Measurements from ENCODE around the gene AJUBA. TPM values are rescaled to one million over a fixed set of nuclear protein-coding genes. Genes with fewer than 3 reads are reported as not detected.

AJUBA gene
- total RNA-seq, 2 donors from 2014 or later = 1.3 to 1.5 TPM

DNA sequence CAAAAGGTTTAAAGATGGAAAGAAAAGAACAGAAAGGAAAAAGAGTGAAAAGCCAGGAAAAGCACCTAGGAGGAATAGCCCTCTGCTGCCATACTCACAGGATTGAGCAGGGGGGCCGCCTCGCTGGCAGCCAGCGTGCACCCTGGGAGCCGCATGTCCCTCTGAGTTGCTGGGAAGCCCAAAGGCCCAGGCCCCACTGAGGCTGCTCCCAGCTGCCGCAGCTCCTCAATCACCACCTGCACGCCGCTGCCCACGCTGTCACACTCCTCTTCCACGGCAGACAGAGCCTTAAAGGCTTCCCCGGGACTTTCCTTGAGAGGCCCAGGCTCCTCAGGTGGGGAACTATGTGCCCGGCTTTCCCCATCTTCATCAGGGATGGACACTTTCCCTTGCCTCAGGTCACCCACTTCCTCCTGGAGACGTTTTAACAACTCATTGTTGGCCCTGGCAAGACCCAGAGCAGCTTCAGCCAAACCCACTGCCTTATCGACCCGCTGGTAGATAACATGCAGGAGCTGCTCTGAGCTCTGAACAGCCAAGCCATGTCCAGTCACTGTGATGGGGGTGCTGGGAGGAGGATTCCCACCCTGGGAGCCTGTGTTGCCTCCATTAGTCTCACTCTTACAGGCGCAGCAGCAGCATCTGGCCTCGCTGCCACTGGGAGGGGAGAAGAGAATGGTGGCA, 16.1 kb upstream of the AJUBA start:
- H3K9me3 ChIP-seq (ENCODE audit: control insufficient read depth, low read length, poor library complexity, severe bottlenecking) = no peaks in the 10 kb centered on the region
- Mint-ChIP-seq H3K27ac (no peak overlapping the region), H3K4me1 (no peaks in the 10 kb centered on the region), H3K4me3 (no peak overlapping the region), H3K36me3 (ENCODE audit: low read depth) (peaks cover 3% of the 10 kb centered on the region), H3K27me3 (no peaks in the 10 kb centered on the region)
- DNase-seq (no peak), ATAC-seq (no peak)

DNA sequence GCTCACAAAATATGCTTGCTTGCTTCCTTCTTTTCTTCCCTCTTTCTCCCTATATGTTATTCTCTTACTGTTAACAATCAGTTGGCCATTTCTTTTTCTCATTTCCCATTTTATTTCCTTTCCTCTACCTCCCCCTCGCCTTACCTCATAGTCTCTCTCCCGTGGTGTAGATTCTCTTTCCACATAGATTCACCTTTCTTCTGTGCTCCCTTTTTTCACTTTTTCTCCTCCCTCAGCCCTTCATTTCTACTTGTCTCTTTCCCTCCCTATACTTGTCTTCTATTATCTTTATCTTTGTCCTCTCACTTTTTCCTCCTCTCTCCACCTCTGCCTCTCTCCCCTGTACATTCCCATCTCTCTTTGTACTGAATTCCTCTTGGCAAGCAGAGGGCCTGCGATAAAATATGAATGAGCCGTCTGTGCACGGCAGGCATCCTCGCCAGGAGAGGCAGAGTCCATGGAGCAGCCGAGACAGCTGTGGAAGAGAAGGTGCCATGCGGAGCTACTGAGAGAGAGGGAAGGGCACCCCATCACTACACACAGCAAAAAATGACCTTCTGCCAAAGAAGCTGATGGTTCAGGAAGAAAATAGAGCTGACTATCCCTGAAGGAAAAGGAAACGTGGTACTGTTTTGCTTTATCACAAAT, 15.4 kb upstream of the AJUBA start:
- H3K4me1 Mint-ChIP-seq = no peaks in the 10 kb centered on the region
- H3K9me3 ChIP-seq (ENCODE audit: control insufficient read depth, low read length, poor library complexity, severe bottlenecking) = no peaks in the 10 kb centered on the region
- no peak overlapping the region for H3K27ac Mint-ChIP-seq
- DNase-seq (no peak), ATAC-seq (no peak)
- H3K36me3 Mint-ChIP-seq (ENCODE audit: low read depth) = peaks cover 5% of the 10 kb centered on the region
- no peak overlapping the region for H3K4me3 Mint-ChIP-seq
- H3K27me3 Mint-ChIP-seq = no peaks in the 10 kb centered on the region

DNA sequence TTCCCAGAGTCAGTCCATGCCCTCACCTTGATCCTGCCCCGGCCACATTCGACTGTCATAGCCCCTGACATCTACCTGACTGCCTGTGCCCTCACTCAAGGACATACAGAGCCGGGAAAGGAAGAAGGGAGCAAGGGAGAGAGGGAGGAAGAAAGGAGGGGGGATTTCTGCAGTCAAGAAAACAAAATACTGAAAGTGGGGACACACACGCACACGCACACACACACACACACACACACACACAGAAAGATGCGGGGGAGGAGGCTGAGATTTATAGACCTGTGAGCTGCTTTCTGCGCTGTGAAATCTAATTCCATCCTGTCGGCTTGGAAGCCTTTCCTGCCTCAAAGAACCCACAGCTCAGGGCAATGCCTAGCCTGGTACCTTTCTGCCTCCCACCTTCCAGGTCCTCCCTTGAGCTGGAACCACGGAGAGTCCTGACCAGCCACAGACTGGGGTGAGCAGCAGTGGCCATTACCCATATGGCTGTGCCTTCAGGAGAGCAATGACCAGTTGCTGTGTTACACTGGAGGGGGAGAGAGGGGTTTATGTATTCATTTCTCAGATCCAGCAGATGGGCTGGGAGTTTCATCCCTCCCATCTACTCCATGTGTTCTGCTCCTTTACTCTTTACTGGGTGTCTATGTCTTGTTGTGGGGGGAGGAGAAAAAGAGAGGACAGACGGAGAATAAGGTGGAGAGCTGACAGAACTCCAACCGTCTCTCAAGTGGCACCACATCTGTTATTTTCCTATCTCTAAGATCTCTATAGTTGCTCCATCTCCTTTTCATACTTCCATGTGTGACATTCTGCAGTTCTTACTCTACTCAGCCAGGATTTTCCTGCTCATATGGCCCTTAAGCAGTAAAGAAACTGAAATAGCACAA, 14.7 kb upstream of the AJUBA start:
- Mint-ChIP-seq H3K4me3 (no peak overlapping the region), H3K36me3 (ENCODE audit: low read depth) (peaks cover 5% of the 10 kb centered on the region), H3K27me3 (no peaks in the 10 kb centered on the region), H3K4me1 (no peaks in the 10 kb centered on the region), H3K27ac (no peak overlapping the region)
- DNase-seq (no peak), ATAC-seq (no peak)
- H3K9me3 ChIP-seq (ENCODE audit: control insufficient read depth, low read length, poor library complexity, severe bottlenecking) = no peaks in the 10 kb centered on the region

DNA sequence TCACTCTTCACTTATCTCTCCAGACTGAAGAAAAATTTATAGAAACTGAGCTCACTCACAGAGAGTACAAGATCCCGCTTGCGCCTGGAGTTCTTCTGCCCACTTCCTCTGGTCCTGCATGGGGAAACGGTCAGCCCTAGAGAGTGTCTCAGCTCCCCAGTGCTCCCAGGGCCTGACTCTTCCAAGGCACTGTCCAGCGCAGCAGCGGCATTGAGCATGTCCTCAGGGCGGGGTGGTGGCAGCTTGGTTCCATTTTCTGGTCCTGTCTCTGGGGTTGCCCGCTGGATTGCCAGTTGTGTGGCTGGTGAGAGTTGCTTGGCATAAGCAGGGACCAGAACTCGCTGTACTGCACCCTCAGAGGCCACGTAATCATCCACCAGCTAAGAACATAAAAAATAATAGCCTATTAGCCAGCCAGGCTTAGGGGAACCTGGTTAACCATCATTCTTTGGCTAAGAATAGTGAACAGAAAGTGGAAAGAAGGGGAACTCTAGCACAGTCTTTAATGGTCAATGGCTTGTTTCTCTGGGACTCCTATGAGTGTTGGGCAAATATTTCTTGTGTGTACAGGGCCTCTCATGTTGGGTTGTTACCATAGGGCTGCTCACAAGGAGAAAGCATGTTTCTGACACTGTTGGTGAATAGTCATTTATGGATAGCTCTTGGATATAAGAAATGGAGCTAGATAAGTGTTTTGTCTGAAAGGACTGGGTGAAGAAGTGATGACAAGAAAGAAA, 13.7 kb upstream of the AJUBA start:
- Mint-ChIP-seq H3K27ac (no peak overlapping the region), H3K4me1 (no peaks in the 10 kb centered on the region), H3K27me3 (no peaks in the 10 kb centered on the region), H3K36me3 (ENCODE audit: low read depth) (peaks cover 5% of the 10 kb centered on the region), H3K4me3 (no peak overlapping the region)
- DNase-seq (no peak), ATAC-seq (no peak)
- no peaks in the 10 kb centered on the region for H3K9me3 ChIP-seq (ENCODE audit: control insufficient read depth, low read length, poor library complexity, severe bottlenecking)

DNA sequence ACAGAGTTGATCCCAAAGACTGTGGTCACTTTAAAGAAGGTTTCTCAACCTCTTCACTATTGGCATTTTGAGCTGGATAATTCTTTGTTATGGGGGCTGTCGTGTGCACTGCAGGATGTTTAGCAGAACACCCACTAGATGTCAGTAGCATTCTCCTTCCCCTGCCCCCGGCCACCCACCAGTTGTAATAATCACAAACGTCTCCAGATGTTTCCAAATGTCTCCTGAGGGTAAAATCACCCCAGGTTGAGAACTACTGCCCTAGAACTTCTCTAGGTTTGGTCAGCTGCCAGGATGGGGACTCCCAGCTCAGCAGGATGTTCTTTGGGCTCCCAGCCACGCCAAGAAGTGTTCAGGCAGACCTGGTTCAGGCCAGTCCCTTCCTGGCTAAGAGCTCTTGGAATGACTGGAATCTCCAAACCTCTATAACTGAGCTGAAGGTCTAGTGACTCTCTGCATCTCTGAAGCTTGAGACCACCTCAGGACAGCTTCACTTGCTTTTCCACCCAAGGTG, 12.5 kb upstream of the AJUBA start:
- no peaks in the 10 kb centered on the region for H3K9me3 ChIP-seq (ENCODE audit: control insufficient read depth, low read length, poor library complexity, severe bottlenecking)
- DNase-seq = no peak
- H3K4me3 Mint-ChIP-seq = no peak overlapping the region
- H3K36me3 Mint-ChIP-seq (ENCODE audit: low read depth) = peaks cover 5% of the 10 kb centered on the region
- H3K27me3 Mint-ChIP-seq = no peaks in the 10 kb centered on the region
- no peaks in the 10 kb centered on the region for H3K4me1 Mint-ChIP-seq
- H3K27ac Mint-ChIP-seq = no peak overlapping the region
- peak; percentile 61 for ATAC-seq

DNA sequence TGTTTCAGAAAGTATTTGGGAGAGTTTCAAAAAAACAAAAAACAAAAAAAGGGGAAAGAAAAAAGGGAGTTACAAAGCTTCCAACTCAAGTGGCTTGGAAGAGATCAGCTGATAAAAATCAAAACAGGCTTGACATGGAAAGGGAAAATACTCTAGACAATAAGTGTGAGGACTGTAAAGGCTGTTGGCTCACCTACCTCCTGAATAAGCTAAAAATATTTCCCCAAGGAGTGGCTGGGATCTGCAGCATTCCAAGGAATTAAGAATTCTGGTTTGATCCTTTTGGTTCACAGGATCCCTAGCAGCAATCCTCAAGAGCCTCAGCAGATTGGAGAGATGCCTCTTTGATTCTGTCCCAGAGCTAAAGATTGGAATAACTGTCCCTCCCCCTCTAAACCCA, 11.2 kb upstream of the AJUBA start:
- Mint-ChIP-seq H3K4me1 (peaks cover 2% of the 10 kb centered on the region), H3K27ac (no peak overlapping the region)

DNA sequence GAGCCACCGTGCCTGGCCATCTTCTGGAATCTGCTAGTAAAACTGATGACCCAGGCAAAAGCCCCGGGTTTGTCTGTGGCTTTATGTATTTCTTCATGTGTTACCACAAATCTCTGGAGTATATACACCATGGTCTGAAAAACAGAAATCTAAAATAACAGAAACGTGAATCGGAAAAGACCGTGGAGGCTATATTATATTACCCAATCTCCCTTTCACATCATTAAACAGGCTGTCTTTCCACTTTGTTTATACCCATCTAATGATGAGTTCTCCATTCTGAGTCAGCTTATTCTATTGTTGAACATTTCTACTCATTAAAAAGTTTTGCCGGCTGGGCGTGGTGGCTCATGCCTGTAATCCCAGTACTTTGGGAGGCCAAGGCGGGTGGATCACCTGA, 9.5 kb upstream of the AJUBA start:
- Mint-ChIP-seq H3K27me3 (no peaks in the 10 kb centered on the region), H3K27ac (no peak overlapping the region), H3K36me3 (ENCODE audit: low read depth) (peaks cover 5% of the 10 kb centered on the region), H3K4me1 (peaks cover 2% of the 10 kb centered on the region), H3K4me3 (no peak overlapping the region)
- DNase-seq (no peak), ATAC-seq (no peak)
- no peaks in the 10 kb centered on the region for H3K9me3 ChIP-seq (ENCODE audit: control insufficient read depth, low read length, poor library complexity, severe bottlenecking)

More for the DNA sequence above, 11.2 kb upstream of the AJUBA start:
- Mint-ChIP-seq H3K27me3 (no peaks in the 10 kb centered on the region), H3K4me3 (no peak overlapping the region), H3K36me3 (ENCODE audit: low read depth) (peaks cover 5% of the 10 kb centered on the region)
- no peak for DNase-seq
- ATAC-seq = no peak
- no peaks in the 10 kb centered on the region for H3K9me3 ChIP-seq (ENCODE audit: control insufficient read depth, low read length, poor library complexity, severe bottlenecking)

DNA sequence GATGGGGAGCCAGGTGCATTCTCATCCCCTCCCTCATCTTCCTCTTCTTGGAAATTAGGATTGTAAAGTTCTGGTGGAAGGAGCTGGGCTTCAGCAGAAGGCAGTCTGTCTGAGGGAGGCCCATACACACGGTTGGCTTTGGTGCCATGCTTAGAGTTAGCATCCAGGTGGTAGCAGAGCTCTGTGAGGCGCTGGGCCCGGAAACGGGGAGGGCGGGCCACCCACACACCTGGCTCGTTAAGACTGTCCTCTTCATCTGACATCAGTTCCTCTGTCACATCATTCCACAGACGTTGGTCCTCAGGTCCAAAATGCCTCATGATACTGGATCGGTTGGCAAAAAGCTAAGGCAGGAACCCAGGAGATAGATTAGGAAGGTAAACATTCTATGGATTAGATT, 4.9 kb upstream of the AJUBA start:
- H3K4me1 Mint-ChIP-seq = peaks cover 4% of the 10 kb centered on the region
- peaks cover 3% of the 10 kb centered on the region for H3K36me3 Mint-ChIP-seq (ENCODE audit: low read depth)

DNA sequence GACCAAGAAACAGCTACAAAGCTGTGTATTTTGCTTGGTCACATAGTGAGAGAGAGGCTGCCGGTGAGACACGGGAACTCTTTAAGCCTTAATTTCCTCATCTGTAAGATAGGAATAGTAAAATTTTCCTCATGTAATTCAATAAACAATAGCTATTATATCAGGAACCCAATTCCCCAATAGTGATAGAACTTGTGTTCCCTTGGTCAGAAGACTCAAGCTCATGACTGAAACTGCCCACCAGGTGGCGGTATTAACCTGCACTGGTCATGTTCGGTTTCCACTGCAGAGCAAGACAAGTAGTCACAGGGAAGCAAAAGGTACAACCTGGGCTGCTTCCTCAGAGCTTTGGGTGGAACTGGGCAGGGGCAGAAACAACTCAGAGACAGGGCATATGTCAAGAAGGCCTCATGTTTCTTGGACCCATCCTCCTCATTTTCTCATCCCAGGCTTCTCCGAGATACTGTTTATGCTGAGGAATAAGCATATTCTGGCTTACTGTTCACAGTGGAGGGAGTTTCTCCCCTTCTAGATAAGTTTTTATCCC, 4.2 kb upstream of the AJUBA start:
- ATAC-seq = peak; percentile 65
- no peaks in the 10 kb centered on the region for H3K9me3 ChIP-seq (ENCODE audit: control insufficient read depth, low read length, poor library complexity, severe bottlenecking)
- no peak overlapping the region for H3K4me3 Mint-ChIP-seq
- H3K4me1 Mint-ChIP-seq = peaks cover 4% of the 10 kb centered on the region
- H3K36me3 Mint-ChIP-seq (ENCODE audit: low read depth) = peaks cover 3% of the 10 kb centered on the region
- peak; percentile 64 to 85 (median 70) for DNase-seq
- H3K27me3 Mint-ChIP-seq = no peaks in the 10 kb centered on the region
- no peak overlapping the region for H3K27ac Mint-ChIP-seq

More for the DNA sequence above, 4.9 kb upstream of the AJUBA start:
- no peaks in the 10 kb centered on the region for H3K9me3 ChIP-seq (ENCODE audit: control insufficient read depth, low read length, poor library complexity, severe bottlenecking)
- Mint-ChIP-seq H3K4me3 (no peak overlapping the region), H3K27me3 (no peaks in the 10 kb centered on the region), H3K27ac (peak overlapping the region; percentile 19)
- ATAC-seq = no peak
- DNase-seq = no peak

DNA sequence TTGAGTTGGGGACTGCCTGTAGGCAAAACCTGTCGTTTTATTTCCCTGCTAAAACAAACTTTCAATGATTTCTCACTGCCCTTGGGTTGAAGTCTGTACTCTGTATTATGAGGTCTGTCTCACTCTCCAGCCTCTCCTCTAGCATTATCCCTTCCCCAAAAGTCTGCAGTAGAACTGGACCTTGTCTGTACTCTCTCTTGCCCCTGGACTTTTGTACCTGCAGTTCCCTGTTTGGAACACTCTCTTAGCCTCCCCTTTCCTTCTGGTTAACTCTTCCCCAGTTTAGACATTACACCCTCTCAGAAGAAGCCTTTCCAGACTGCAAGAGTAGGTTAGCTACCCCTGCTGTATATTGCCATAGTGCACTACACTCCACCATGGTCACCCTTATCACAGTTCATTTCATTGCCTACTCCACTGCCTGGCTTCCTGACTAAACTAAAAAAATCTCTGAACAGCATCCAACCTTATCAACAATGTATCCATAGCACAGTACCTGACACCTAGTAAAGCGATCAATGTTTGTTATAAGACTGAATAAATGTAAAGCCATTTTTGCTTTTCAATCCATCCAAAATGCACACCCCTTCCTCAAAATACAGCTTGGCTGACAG, 3.6 kb upstream of the AJUBA start:
- DNase-seq (no peak), ATAC-seq (no peak)
- no peaks in the 10 kb centered on the region for H3K27me3 Mint-ChIP-seq
- no peaks in the 10 kb centered on the region for H3K9me3 ChIP-seq (ENCODE audit: control insufficient read depth, low read length, poor library complexity, severe bottlenecking)
- H3K27ac Mint-ChIP-seq = no peak overlapping the region
- peaks cover 4% of the 10 kb centered on the region for H3K4me1 Mint-ChIP-seq
- H3K36me3 Mint-ChIP-seq (ENCODE audit: low read depth) = peaks cover 3% of the 10 kb centered on the region
- H3K4me3 Mint-ChIP-seq = no peak overlapping the region

DNA sequence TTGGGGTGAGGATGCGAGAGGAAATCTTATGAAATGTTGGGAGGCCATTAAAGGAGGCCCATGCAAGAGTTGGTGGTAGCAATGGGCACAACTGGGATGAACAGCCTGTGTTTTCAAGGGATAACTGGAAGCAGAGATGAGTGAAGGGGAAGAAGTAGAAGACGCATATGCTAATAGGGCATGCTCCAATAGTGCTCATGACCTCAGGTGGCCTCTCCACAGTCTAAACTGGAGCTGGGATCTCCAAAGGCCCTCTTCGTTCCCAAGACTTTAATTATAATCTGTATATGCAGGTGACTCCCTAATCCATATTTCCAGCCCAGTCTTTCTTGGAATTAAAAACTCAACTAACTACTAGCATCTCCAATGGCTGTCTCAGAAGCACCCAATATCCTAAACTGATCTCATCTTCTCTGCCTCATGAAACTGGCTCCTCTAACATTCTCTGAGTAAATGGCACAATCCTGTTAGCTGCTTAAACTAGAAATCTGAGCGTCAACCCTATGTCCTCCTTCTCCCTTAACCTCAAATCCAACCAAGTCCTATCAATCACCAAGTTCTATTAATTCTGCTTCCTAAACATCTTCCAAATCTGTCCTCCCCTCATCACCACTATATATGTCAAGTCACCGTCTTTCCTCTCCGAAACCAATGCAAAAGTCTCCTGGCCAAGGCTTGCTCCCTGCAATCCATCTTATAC, 2.8 kb upstream of the AJUBA start:
- no peaks in the 10 kb centered on the region for H3K9me3 ChIP-seq (ENCODE audit: control insufficient read depth, low read length, poor library complexity, severe bottlenecking)
- peak overlapping the region; percentile 52 for H3K4me3 Mint-ChIP-seq
- no peaks in the 10 kb centered on the region for H3K27me3 Mint-ChIP-seq
- DNase-seq (no peak), ATAC-seq (no peak)
- no peak overlapping the region for H3K27ac Mint-ChIP-seq
- peaks cover 3% of the 10 kb centered on the region for H3K36me3 Mint-ChIP-seq (ENCODE audit: low read depth)
- peaks cover 5% of the 10 kb centered on the region for H3K4me1 Mint-ChIP-seq

Measured in T-helper 17 cell (primary cell).